Hepatocyte (in vitro differentiated cells): ENCODE measurements around the gene KCTD19. TPM values are rescaled to one million over a fixed set of nuclear protein-coding genes. Genes with fewer than 3 reads are reported as not detected.

ENCODE experiments used
- DNase-seq: peaks from one replicate; pipeline ENCODE4 v3.0.0-alpha.2; 2016; ENCODE audit warnings: low spot score
- H2AFZ ChIP-seq: fragments of 200-600 bp; sonication (generic); 2 replicates; pipeline ENCODE4 v1.6.0; 2016; ENCODE audit warnings: antibody characterized with exemption, mild to moderate bottlenecking
- H3K27ac ChIP-seq: fragments of 200-600 bp; sonication (generic); 2 replicates; pipeline ENCODE4 v1.5.1; 2016; ENCODE audit warnings: mild to moderate bottlenecking
- H3K27me3 ChIP-seq: fragments of 200-600 bp; sonication (generic); 2 replicates; pipeline ENCODE4 v1.6.1; 2016
- H3K36me3 ChIP-seq: fragments of 200-600 bp; sonication (generic); replicated peaks from 2 replicates; pipeline ENCODE4 v1.5.1; 2016; ENCODE audit warnings: low read depth; ENCODE audit not compliant: insufficient read depth
- H3K4me1 ChIP-seq: fragments of 200-600 bp; sonication (generic); 2 replicates; pipeline ENCODE4 v1.5.1; 2016; ENCODE audit warnings: mild to moderate bottlenecking, moderate library complexity; ENCODE audit not compliant: insufficient read depth
- H3K4me2 ChIP-seq: fragments of 200-600 bp; sonication (generic); 2 replicates; pipeline ENCODE4 v1.6.0; 2016
- H3K4me3 ChIP-seq: fragments of 200-600 bp; sonication (generic); 2 replicates; pipeline ENCODE4 v1.5.1; 2016; ENCODE audit warnings: mild to moderate bottlenecking
- H3K79me2 ChIP-seq: fragments of 200-600 bp; sonication (generic); 2 replicates; pipeline ENCODE4 v1.6.0; 2017; ENCODE audit warnings: mild to moderate bottlenecking
- H3K9me2 ChIP-seq: fragments of 200-600 bp; sonication (generic); replicated peaks from 2 replicates; pipeline ENCODE4 v1.6.0; 2017; ENCODE audit warnings: mild to moderate bottlenecking; ENCODE audit not compliant: insufficient read depth
- H3K9me3 ChIP-seq: fragments of 200-600 bp; sonication (generic); 2 replicates; pipeline ENCODE4 v1.5.1; 2016; ENCODE audit warnings: low read depth, mild to moderate bottlenecking
- H4K20me1 ChIP-seq: fragments of 200-600 bp; sonication (generic); 2 replicates; pipeline ENCODE4 v1.6.0; 2016; ENCODE audit warnings: mild to moderate bottlenecking; ENCODE audit not compliant: insufficient read depth, poor library complexity, severe bottlenecking
- EZH2 ChIP-seq: fragments of 200-600 bp; sonication (generic); IDR thresholded peaks from 2 replicates; pipeline ENCODE4 v1.6.1; 2016; ENCODE audit warnings: antibody characterized with exemption, mild to moderate bottlenecking, borderline replicate concordance
- EZH2phosphoT487 ChIP-seq: fragments of 200-600 bp; sonication (generic); IDR thresholded peaks from one replicate; pipeline ENCODE4 v1.6.1; 2018; ENCODE audit warnings: antibody characterized with exemption, mild to moderate bottlenecking, low read depth, moderate library complexity; ENCODE audit not compliant: unreplicated experiment, severe bottlenecking
- WGBS: methylation state at CpG from one replicate; pipeline ENCODE4 v1.1.6; 2016; ENCODE audit warnings: low lambda C conversion rate; ENCODE audit errors: missing lambda C conversion rate; 5-methylcytosine and 5-hydroxymethylcytosine counted together
- polyA plus RNA-seq: library from polyadenylated mRNA; unstranded; fragments of >200 nt; fragmentation: Nextera tagmentation; extraction: Ambion mirVana; gene quantifications from 2 replicates; pipeline ENCODE4 v1.2.1, GENCODE V29; 2016
- total RNA-seq: library from RNA; depleted of rRNA; stranded (reverse); fragments of >200 nt; gene quantifications from 2 replicates; pipeline ENCODE4 v1.2.3, GENCODE V29; 2014
- TF ChIP-seq, protein P1 (sequence below): fragments of 200-600 bp; sonication (generic); IDR thresholded peaks from 2 replicates; pipeline ENCODE4 v1.5.1; 2016; ENCODE audit warnings: antibody characterized with exemption, mild to moderate bottlenecking; ENCODE audit not compliant: poor library complexity

The KCTD19 gene
- total and polyA plus RNA-seq, 2 experiments from 2014 or later = not detected

DNA sequence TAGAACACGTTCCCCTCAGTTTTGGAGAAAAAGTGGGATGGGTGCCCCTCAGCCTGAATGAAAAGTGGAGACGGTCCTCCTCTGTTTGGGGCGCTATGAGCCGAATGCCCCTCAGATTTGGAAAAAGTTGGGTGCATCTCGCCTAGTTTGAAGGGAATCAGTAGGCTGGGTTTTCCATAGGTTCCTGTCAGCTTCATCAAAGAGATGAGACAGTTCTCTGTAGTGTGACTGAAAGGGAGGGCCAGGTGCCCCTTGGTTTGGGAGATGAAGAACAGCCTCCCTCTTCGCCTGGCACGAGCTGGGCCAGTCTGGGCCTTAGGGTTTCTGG is 78.5 kb downstream of the KCTD19 start:
- Histone ChIP-seq H3K36me3 (no peaks in the 10 kb centered on the region), H3K9me2 (no peaks in the 10 kb centered on the region), H3K27ac (no peak overlapping the region), H3K9me3 (no peaks in the 10 kb centered on the region), H3K27me3 (peaks cover 28% of the 10 kb centered on the region), H4K20me1 (no peaks in the 10 kb centered on the region), H3K79me2 (peaks cover 9% of the 10 kb centered on the region), H3K4me2 (peak overlapping the region; percentile 99), H2AFZ (peak overlapping the region; percentile 56), H3K4me1 (peaks cover 26% of the 10 kb centered on the region), H3K4me3 (peak overlapping the region; percentile 70)
- no peak for DNase-seq
- WGBS = 17% methylated on average over 7 of the region's 7 CpGs
- no peak for TF ChIP-seq EZH2
- no peak for TF ChIP-seq EZH2phosphoT487
- TF ChIP-seq, protein P1, sequence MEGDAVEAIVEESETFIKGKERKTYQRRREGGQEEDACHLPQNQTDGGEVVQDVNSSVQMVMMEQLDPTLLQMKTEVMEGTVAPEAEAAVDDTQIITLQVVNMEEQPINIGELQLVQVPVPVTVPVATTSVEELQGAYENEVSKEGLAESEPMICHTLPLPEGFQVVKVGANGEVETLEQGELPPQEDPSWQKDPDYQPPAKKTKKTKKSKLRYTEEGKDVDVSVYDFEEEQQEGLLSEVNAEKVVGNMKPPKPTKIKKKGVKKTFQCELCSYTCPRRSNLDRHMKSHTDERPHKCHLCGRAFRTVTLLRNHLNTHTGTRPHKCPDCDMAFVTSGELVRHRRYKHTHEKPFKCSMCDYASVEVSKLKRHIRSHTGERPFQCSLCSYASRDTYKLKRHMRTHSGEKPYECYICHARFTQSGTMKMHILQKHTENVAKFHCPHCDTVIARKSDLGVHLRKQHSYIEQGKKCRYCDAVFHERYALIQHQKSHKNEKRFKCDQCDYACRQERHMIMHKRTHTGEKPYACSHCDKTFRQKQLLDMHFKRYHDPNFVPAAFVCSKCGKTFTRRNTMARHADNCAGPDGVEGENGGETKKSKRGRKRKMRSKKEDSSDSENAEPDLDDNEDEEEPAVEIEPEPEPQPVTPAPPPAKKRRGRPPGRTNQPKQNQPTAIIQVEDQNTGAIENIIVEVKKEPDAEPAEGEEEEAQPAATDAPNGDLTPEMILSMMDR = no peak

GRCh38 chr16:67247192-67248072 is 79.1 kb downstream of the KCTD19 start, which contains the start of gene FHOD1:
Gene FHOD1 (minus strand): TSS chr16:67247481. CDS start chr16:67247410, 71 bp downstream.
- TF ChIP-seq EZH2 = no peak
- TF ChIP-seq, protein P1 = no peak
- TF ChIP-seq EZH2phosphoT487 = no peak
- Histone ChIP-seq H3K27me3 (peaks cover 28% of the 10 kb centered on the region), H3K9me3 (no peaks in the 10 kb centered on the region), H3K36me3 (no peaks in the 10 kb centered on the region), H4K20me1 (no peaks in the 10 kb centered on the region), H3K4me1 (peaks cover 26% of the 10 kb centered on the region), H3K79me2 (peaks cover 13% of the 10 kb centered on the region), H3K4me2 (peak within 1 kb of the TSS; percentile 99), H3K9me2 (no peaks in the 10 kb centered on the region), H2AFZ (peak within 1 kb of the TSS; percentile 91), H3K27ac (peak within 1 kb of the TSS; percentile 91), H3K4me3 (peak within 1 kb of the TSS; percentile 86)
- 2% methylated on average over 55 of the region's 60 CpGs for whole genome bisulfite sequencing
- peak; percentile 97 for DNase-seq

- Histone ChIP-seq H3K4me1 (peaks cover 26% of the 10 kb centered on the region), H4K20me1 (no peaks in the 10 kb centered on the region), H2AFZ (peak overlapping the region; percentile 91), H3K4me3 (peak overlapping the region; percentile 86), H3K27ac (peak overlapping the region; percentile 91), H3K79me2 (peaks cover 16% of the 10 kb centered on the region), H3K27me3 (peaks cover 28% of the 10 kb centered on the region), H3K9me3 (no peaks in the 10 kb centered on the region), H3K9me2 (no peaks in the 10 kb centered on the region), H3K36me3 (no peaks in the 10 kb centered on the region), H3K4me2 (peak overlapping the region; percentile 99)
- TF ChIP-seq, protein P1 = peak; percentile 22
- no peak for TF ChIP-seq EZH2
- no peak for TF ChIP-seq EZH2phosphoT487
- peak; percentile 91 for DNase-seq
- 2% methylated on average over 23 of the region's 26 CpGs for WGBS
Measured at GRCh38 chr16:67246756-67247191, 79.8 kb downstream of the KCTD19 start.
